HepG2 (cell line): Measurements from ENCODE around the gene RGP1.

Experiments
- EZH2 ChIP-seq: conservative IDR thresholded peaks from 2 replicates; pipeline ENCODE4 v1.6.1; 2012; ENCODE audit warnings: mild to moderate bottlenecking, low read depth, low read length, moderate library complexity
- HDAC2 ChIP-seq: sonication (generic); formaldehyde crosslinking; IDR thresholded peaks from 2 replicates; pipeline ENCODE4 v1.4.0; 2020; ENCODE audit warnings: missing genetic modification reagents
- ZNF747 ChIP-seq: sonication (generic); formaldehyde crosslinking; IDR thresholded peaks from 2 replicates; pipeline ENCODE4 v1.8.1; 2023; ENCODE audit warnings: missing genetic modification reagents, mild to moderate bottlenecking, borderline replicate concordance
- ZSCAN21 ChIP-seq: sonication (generic); formaldehyde crosslinking; IDR thresholded peaks from 2 replicates; pipeline ENCODE4 v1.8.0; 2022; ENCODE audit warnings: mild to moderate bottlenecking, missing genetic modification reagents, moderate library complexity, borderline replicate concordance
- TF ChIP-seq, protein P1 (sequence below), 2 experiments: sonication (generic) in 1 of 2; formaldehyde crosslinking in 1 of 2; IDR thresholded peaks; 2 replicates each; pipeline versions ENCODE4 v1.4.0 to v1.6.1; 2018 to 2020; ENCODE audit warnings: missing genetic modification reagents in 2 of 2, borderline replicate concordance in 1 of 2, low read depth in 1 of 2, mild to moderate bottlenecking in 1 of 2, missing biosample characterization in 1 of 2
- TF ChIP-seq, protein P2 (sequence below): sonication (generic); formaldehyde crosslinking; IDR thresholded peaks from 2 replicates; pipeline ENCODE4 v1.9.0; 2022; ENCODE audit warnings: low read depth, missing genetic modification reagents
- TF ChIP-seq, protein P3 (sequence below): sonication (generic); formaldehyde crosslinking; IDR thresholded peaks from 2 replicates; pipeline ENCODE4 v1.5.0; 2020; ENCODE audit warnings: mild to moderate bottlenecking, missing genetic modification reagents, moderate library complexity

DNA sequence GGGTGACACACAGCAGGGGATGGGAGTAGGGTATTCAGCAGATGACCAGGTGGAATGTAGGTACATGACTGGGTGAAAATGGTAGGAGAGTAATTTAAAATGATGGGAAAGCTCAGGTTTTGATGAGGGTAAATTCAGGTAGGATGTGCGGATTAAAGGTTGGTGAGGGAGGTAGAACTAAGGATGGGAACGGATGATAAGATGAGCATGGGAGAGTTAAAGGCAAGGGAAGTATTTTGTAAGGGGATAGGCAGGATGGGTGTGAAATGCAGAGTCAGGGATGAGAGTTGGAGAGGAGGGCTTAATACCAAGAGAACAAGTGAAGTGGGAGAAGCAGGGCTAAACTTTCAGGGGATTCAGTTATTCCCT is 18.6 kb upstream of the RGP1 start:
- TF ChIP-seq, protein P1, sequence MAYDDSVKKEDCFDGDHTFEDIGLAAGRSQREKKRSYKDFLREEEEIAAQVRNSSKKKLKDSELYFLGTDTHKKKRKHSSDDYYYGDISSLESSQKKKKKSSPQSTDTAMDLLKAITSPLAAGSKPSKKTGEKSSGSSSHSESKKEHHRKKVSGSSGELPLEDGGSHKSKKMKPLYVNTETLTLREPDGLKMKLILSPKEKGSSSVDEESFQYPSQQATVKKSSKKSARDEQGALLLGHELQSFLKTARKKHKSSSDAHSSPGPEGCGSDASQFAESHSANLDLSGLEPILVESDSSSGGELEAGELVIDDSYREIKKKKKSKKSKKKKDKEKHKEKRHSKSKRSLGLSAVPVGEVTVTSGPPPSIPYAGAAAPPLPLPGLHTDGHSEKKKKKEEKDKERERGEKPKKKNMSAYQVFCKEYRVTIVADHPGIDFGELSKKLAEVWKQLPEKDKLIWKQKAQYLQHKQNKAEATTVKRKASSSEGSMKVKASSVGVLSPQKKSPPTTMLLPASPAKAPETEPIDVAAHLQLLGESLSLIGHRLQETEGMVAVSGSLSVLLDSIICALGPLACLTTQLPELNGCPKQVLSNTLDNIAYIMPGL (CRISPR knock-in tag; IDR thresholded peaks at IDR 0.05; ENCODE audit: borderline replicate concordance in 1 of 2, low read depth in 1 of 2): no peak
- TF ChIP-seq EZH2 (no peak), HDAC2 (CRISPR knock-in tag) (no peak), ZSCAN21 (CRISPR knock-in tag) (no peak), ZNF747 (CRISPR knock-in tag) (no peak)
- TF ChIP-seq, protein P2, sequence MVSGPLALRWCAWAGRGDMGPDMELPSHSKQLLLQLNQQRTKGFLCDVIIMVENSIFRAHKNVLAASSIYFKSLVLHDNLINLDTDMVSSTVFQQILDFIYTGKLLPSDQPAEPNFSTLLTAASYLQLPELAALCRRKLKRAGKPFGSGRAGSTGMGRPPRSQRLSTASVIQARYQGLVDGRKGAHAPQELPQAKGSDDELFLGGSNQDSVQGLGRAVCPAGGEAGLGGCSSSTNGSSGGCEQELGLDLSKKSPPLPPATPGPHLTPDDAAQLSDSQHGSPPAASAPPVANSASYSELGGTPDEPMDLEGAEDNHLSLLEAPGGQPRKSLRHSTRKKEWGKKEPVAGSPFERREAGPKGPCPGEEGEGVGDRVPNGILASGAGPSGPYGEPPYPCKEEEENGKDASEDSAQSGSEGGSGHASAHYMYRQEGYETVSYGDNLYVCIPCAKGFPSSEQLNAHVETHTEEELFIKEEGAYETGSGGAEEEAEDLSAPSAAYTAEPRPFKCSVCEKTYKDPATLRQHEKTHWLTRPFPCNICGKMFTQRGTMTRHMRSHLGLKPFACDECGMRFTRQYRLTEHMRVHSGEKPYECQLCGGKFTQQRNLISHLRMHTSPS (CRISPR knock-in tag): no peak
- TF ChIP-seq, protein P3, sequence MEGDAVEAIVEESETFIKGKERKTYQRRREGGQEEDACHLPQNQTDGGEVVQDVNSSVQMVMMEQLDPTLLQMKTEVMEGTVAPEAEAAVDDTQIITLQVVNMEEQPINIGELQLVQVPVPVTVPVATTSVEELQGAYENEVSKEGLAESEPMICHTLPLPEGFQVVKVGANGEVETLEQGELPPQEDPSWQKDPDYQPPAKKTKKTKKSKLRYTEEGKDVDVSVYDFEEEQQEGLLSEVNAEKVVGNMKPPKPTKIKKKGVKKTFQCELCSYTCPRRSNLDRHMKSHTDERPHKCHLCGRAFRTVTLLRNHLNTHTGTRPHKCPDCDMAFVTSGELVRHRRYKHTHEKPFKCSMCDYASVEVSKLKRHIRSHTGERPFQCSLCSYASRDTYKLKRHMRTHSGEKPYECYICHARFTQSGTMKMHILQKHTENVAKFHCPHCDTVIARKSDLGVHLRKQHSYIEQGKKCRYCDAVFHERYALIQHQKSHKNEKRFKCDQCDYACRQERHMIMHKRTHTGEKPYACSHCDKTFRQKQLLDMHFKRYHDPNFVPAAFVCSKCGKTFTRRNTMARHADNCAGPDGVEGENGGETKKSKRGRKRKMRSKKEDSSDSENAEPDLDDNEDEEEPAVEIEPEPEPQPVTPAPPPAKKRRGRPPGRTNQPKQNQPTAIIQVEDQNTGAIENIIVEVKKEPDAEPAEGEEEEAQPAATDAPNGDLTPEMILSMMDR (CRISPR knock-in tag): no peak
